Neural cell (in vitro differentiated cells): ENCODE measurements around the gene SESN1.

Experiments
- CTCF ChIP-seq: fragments of 450-650 bp; IDR thresholded peaks from 2 replicates; pipeline ENCODE4 v1.5.1; 2014; ENCODE audit warnings: antibody characterized with exemption, mild to moderate bottlenecking, moderate library complexity; ENCODE audit not compliant: poor library complexity, severe bottlenecking
- EP300 ChIP-seq: fragments of 450-650 bp; conservative IDR thresholded peaks from 2 replicates; pipeline ENCODE4 v1.6.1; 2014; ENCODE audit warnings: antibody characterized with exemption, mild to moderate bottlenecking, moderate library complexity; ENCODE audit not compliant: poor library complexity, severe bottlenecking
- EZH2 ChIP-seq: fragments of 200-600, 300-800 bp; shearing (Covaris generic), sonication (generic); IDR thresholded peaks from 2 replicates; pipeline ENCODE4 v1.6.1; 2014; ENCODE audit warnings: antibody characterized with exemption, low read length, borderline replicate concordance, mild to moderate bottlenecking; ENCODE audit not compliant: insufficient read depth, poor library complexity, severe bottlenecking
- MXI1 ChIP-seq: fragments of 450-650 bp; conservative IDR thresholded peaks from 2 replicates; pipeline ENCODE4 v1.6.1; 2014; ENCODE audit warnings: antibody characterized with exemption, mild to moderate bottlenecking; ENCODE audit not compliant: poor library complexity, severe bottlenecking
- POLR2AphosphoS5 ChIP-seq: IDR thresholded peaks from 2 replicates; pipeline ENCODE4 v1.6.1; 2012
- SMC3 ChIP-seq: fragments of 450-650 bp; conservative IDR thresholded peaks from 2 replicates; pipeline ENCODE4 v1.6.1; 2014; ENCODE audit warnings: antibody characterized with exemption, mild to moderate bottlenecking, moderate library complexity; ENCODE audit not compliant: poor library complexity

- TF ChIP-seq POLR2AphosphoS5 (no peak), EZH2 (no peak), CTCF (no peak), MXI1 (no peak), EP300 (no peak), SMC3 (no peak)
These were observed 66.2 kb downstream of the SESN1 start for GRCh38 chr6:109028439-109028838.
